DMS53 treated with DMSO at 0.1 percent for 48 hours (cell line): ENCODE measurements around the gene GALNT2.

ENCODE experiments used
- DNase-seq: peaks from one replicate; lab custom pipeline; 2025; ENCODE audit not compliant: unreplicated experiment; lab: John Stamatoyannopoulos, UW

GALNT2 gene

GRCh38 chr1:230310381-230311163 lies 243.5 kb downstream of the GALNT2 start:
- peak; percentile 68 for DNase-seq

- DNase-seq, result no peak
These were observed 245.6 kb downstream of the GALNT2 start for GRCh38 chr1:230312676-230313075.

- no peak for DNase-seq
These were observed 246.6 kb downstream of the GALNT2 start for GRCh38 chr1:230313453-230314141.

- no peak for DNase-seq
These were observed 247.1 kb downstream of the GALNT2 start for GRCh38 chr1:230314142-230314470.

GRCh38 chr1:230315099-230315498 lies 248.1 kb downstream of the GALNT2 start:
- no peak for DNase-seq

GRCh38 chr1:230316864-230317745 lies 250.1 kb downstream of the GALNT2 start:
- no peak for DNase-seq

GRCh38 chr1:230317823-230318819 lies 251.1 kb downstream of the GALNT2 start:
- no peak for DNase-seq

GRCh38 chr1:230319014-230319747 lies 252.1 kb downstream of the GALNT2 start:
- DNase-seq, result no peak

- DNase-seq, result no peak
These were observed 253.8 kb downstream of the GALNT2 start for GRCh38 chr1:230320804-230321203.

- DNase-seq, result no peak
These were observed 254.3 kb downstream of the GALNT2 start for GRCh38 chr1:230321341-230321740.

- no peak for DNase-seq
These were observed 254.8 kb downstream of the GALNT2 start for GRCh38 chr1:230321741-230322420.

GRCh38 chr1:230322421-230322756 lies 255.4 kb downstream of the GALNT2 start:
- DNase-seq, result no peak

- no peak for DNase-seq
These were observed 256.0 kb downstream of the GALNT2 start for GRCh38 chr1:230322967-230323547.

GRCh38 chr1:230323686-230324085 lies 256.6 kb downstream of the GALNT2 start:
- no peak for DNase-seq

GRCh38 chr1:230326971-230327891 lies 260.2 kb downstream of the GALNT2 start:
- DNase-seq, result no peak

- no peak for DNase-seq
These were observed 260.9 kb downstream of the GALNT2 start for GRCh38 chr1:230327892-230328284.

- no peak for DNase-seq
These were observed 261.4 kb downstream of the GALNT2 start for GRCh38 chr1:230328342-230329015.
